GM12891 (cell line): ENCODE results near the gene MMP24.
"Not testable (repeated sequence)": the region's sequence is repeated elsewhere in the genome, so short reads cannot be mapped to it uniquely, and the experiment has no call there.

Experiments used
- PAX5 ChIP-seq: IDR thresholded peaks from 2 replicates; pipeline ENCODE4 v1.6.1; 2011; ENCODE audit warnings: low read length, moderate library complexity, mild to moderate bottlenecking; ENCODE audit not compliant: insufficient read depth, severe bottlenecking
- POLR2A ChIP-seq: IDR thresholded peaks from 2 replicates; pipeline ENCODE4 v1.6.1; 2011; ENCODE audit warnings: low read depth, low read length, control low read depth
- POLR2AphosphoS5 ChIP-seq: IDR thresholded peaks from 2 replicates; pipeline ENCODE4 v1.6.1; 2011; ENCODE audit warnings: low read depth, low read length, control low read depth
- POU2F2 ChIP-seq: IDR thresholded peaks from 2 replicates; pipeline ENCODE4 v1.6.1; 2011; ENCODE audit warnings: low read depth, mild to moderate bottlenecking, control low read depth, low read length, moderate library complexity
- SPI1 ChIP-seq: IDR thresholded peaks from 2 replicates; pipeline ENCODE4 v1.6.1; 2011; ENCODE audit warnings: low read depth, low read length, control low read depth
- TAF1 ChIP-seq: IDR thresholded peaks from 2 replicates; pipeline ENCODE4 v1.6.1; 2011; ENCODE audit warnings: low read depth, low read length, control low read depth

DNA sequence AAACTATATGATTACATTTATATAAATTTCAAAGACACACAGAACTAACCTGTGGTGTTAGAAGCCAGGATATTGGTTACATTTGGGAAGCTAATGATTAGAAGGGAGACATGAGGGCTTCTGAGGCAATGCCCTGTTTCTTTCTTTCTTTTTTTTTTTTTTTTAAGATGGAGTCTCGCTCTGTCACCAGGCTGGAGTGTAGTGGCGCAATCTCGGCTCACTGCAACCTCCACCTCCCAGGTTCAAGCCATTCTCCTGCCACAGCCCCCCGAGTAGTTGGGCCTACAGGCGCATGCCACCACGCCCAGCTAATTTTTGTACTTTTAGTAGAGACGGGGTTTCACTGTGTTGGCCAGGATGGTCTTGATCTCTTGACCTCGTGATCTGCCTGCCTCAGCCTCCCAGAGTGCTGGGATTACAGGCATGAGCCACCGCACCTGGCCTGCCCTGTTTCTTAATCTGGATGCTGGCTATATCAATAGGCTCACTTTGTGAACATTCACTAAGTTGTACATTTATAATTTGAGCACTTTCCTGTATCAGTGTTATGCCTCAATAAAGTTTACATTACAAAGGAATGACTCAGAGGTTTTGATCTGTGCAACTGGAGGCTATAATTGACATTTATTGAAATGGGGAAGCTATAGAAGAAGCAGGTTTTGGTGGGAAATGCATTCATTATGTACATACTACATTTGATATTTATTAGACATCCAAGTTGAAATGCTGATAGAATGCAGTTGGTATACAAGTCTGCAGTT lies 33.3 kb upstream of the MMP24 start:
- not testable (repeated sequence) for TF ChIP-seq POLR2A, POLR2AphosphoS5, SPI1, TAF1, PAX5, POU2F2
